HuH-7 (cell line): ENCODE measurements around the gene JSRP1.
A peak's percentile ranks its signal among the peaks of the same experiment; 100 is the strongest.

Source experiments
- DNase-seq: peaks from one replicate; pipeline ENCODE4 v3.0.0; 2011; ENCODE audit warnings: low spot score

The JSRP1 gene

GRCh38 chr19:2246801-2247361 is 9.3 kb downstream of the JSRP1 start:
- DNase-seq, result no peak

- no peak for DNase-seq
Observed at GRCh38 chr19:2246014-2246620, 10.1 kb downstream of the JSRP1 start.

- no peak for DNase-seq
Observed at GRCh38 chr19:2245273-2245672, 10.9 kb downstream of the JSRP1 start.

GRCh38 chr19:2244486-2244885 is 11.7 kb downstream of the JSRP1 start:
- no peak for DNase-seq

GRCh38 chr19:2244125-2244411 is 12.1 kb downstream of the JSRP1 start:
- DNase-seq, result no peak

- no peak for DNase-seq
Observed at GRCh38 chr19:2243274-2244124, 12.7 kb downstream of the JSRP1 start.

GRCh38 chr19:2242816-2243215 is 13.4 kb downstream of the JSRP1 start:
- DNase-seq, result no peak

GRCh38 chr19:2242092-2242537 is 14.1 kb downstream of the JSRP1 start:
- no peak for DNase-seq

GRCh38 chr19:2240881-2241760 is 15.1 kb downstream of the JSRP1 start:
- DNase-seq, result no peak

- DNase-seq, result no peak
Observed at GRCh38 chr19:2239771-2240770, 16.1 kb downstream of the JSRP1 start.

GRCh38 chr19:2239173-2239572 is 17.0 kb downstream of the JSRP1 start:
- DNase-seq, result no peak

GRCh38 chr19:2237869-2238153 is 18.4 kb downstream of the JSRP1 start:
- DNase-seq, result no peak

GRCh38 chr19:2237051-2237868 is 19.0 kb downstream of the JSRP1 start:
- no peak for DNase-seq

GRCh38 chr19:2236314-2237050 is 19.7 kb downstream of the JSRP1 start, which contains the start of the genes PLEKHJ1 and SF3A2:
Gene PLEKHJ1 (minus strand): TSS chr19:2236329. CDS start chr19:2236248, 81 bp downstream.
Gene SF3A2 (plus strand): TSS chr19:2236824. CDS start chr19:2243419, 6,595 bp downstream.
- peak; percentile 98 for DNase-seq

GRCh38 chr19:2236064-2236313 is 20.2 kb downstream of the JSRP1 start:
- no peak for DNase-seq

GRCh38 chr19:2235381-2236063 is 20.7 kb downstream of the JSRP1 start:
- DNase-seq, result peak; percentile 40

GRCh38 chr19:2234996-2235380 is 21.2 kb downstream of the JSRP1 start:
- no peak for DNase-seq

- no peak for DNase-seq
Observed at GRCh38 chr19:2233601-2234280, 22.5 kb downstream of the JSRP1 start.
